Measurements from ENCODE around the gene PRRT1B. TPM values are rescaled to one million over a fixed set of nuclear protein-coding genes. Genes with fewer than 3 reads are reported as not detected.

Gene PRRT1B
- total and polyA plus RNA-seq, 9 of the 15 experiments (the other 6 are each of a cell fraction or from before 2014, with no cell fraction given) = not detected

DNA sequence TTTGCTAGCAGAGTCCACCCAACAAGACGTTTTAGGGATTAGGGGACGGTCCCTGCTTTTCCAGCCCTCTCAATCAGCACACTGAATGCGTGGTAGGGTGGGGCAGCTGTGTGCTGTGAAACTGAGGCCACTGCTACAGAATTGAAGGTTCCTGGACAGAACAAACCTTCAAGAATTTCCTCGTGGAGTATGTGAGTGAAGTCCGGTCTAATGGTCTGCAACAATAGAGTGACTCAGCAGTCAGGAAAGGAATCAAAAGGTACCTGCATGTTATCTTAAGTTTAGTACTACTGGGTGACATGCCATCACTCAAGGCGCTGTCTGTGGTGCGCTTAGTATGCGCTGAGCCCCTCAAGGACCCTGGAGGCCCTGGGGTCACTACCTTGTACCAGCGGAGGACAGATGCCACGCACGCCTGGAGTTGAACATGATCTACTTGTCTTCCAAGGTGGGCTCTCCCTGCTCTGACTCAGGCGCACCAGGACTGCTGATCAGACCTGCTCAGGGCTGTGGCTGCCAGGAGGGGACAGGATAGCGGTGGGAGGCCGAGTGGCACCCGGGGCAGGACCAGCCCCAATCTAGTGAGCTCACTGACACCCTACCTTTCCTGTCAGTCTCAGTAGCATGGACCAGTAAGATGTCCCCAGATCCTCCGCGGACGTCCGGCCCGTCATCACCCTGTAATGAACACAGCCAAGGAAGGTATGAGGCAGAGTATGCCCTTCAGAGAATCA is 50.5 kb downstream of the PRRT1B start:
- Histone ChIP-seq H3K27ac (ENCODE audit: extremely low read depth, low read depth, low read length) (peak overlapping the region; percentile 10; the same call in 1 of the 3 replicates), H3K9me3 (replicated peaks; ENCODE audit: control insufficient read depth, insufficient read depth, low read depth, low read length) (no peaks in the 10 kb centered on the region), H3K27me3 (ENCODE audit: control insufficient read depth in 2 of 2, insufficient read depth in 2 of 2, low read length in 2 of 2) (no peaks in the 10 kb centered on the region), H3K4me2 (ENCODE audit: insufficient read depth, low read length) (no peak overlapping the region), H3K9ac (ENCODE audit: insufficient read depth in 1 of 2, low read depth in 2 of 2, low read length in 2 of 2) (peak overlapping the region in 1 of 2 experiments; percentile 77; a peak in 2 of 4 replicates), H3K4me3 (no peak overlapping the region), H3K36me3 (ENCODE audit: control insufficient read depth, insufficient read depth, low read length) (peaks cover 33% of the 10 kb centered on the region; the same call in 2 of the 3 replicates), H3K79me2 (ENCODE audit: control insufficient read depth, insufficient read depth, low read length) (no peaks in the 10 kb centered on the region), H4K20me1 (replicated peaks; ENCODE audit: control insufficient read depth, insufficient read depth, low read length) (no peaks in the 10 kb centered on the region), H3K9me1 (ENCODE audit: control insufficient read depth, insufficient read depth, low read length) (no peaks in the 10 kb centered on the region), H2AFZ (ENCODE audit: low read depth, low read length) (no peak overlapping the region), H3K4me1 (replicated peaks in 1 of 2; ENCODE audit: control insufficient read depth in 2 of 2, insufficient read depth in 2 of 2, low read length in 2 of 2) (peaks cover 6 to 19% of the 10 kb centered on the region in 2 experiments; a peak in 4 of 5 replicates)
- intact Hi-C loops (cut with micrococcal nuclease) (no loop called here), in situ Hi-C loops (cut with MboI) (no loop called here)
- ATAC-seq (no peak; the same call in 2 of the 3 replicates), FAIRE-seq (no peak), DNase-seq (ENCODE audit: extremely low read depth in 1 of 4, low spot score in 3 of 4) (no peak)
- POLR2A ChIA-PET = no interaction called here
- WGBS (ENCODE audit: insufficient coverage, low coverage, missing lambda C conversion rate) = 76% methylated on average over 20 of the region's 20 CpGs
- BruUV-seq (replicated peaks) = no TSS peak
- CTCF ChIA-PET (ENCODE audit: low intra/inter-chr PET ratio) = interaction anchor here (0.7 kb wide), 1 partner anchor 151 kb away, joined by 3 read pairs; no protein-coding TSS in a partner anchor
- TF ChIP-seq SLC30A9 (CRISPR knock-in tag; IDR thresholded peaks at IDR 0.05) (no peak), NR2F6 (CRISPR knock-in tag; IDR thresholded peaks at IDR 0.05) (no peak), HCFC1 (IDR thresholded peaks at IDR 0.05; ENCODE audit: low read depth, low read length) (no peak), ZNF165 (CRISPR knock-in tag; IDR thresholded peaks at IDR 0.05; ENCODE audit: borderline replicate concordance) (no peak), MAZ (CRISPR knock-in tag; conservative IDR thresholded peaks at IDR 0.05 in 1 of 2, IDR thresholded peaks at IDR 0.05 in 1 of 2) (no peak), ZBTB8A (IDR thresholded peaks at IDR 0.05; ENCODE audit: partially characterized antibody) (no peak), ZNF316 (IDR thresholded peaks at IDR 0.05) (peak; percentile 40; the same call in 1 of the 2 replicates), JUNB (CRISPR knock-in tag; conservative IDR thresholded peaks at IDR 0.05) (no peak), ZNF551 (CRISPR knock-in tag; IDR thresholded peaks at IDR 0.05) (no peak), SNRNP70 (optimal IDR thresholded peaks at IDR 0.05; ENCODE audit: low read depth, low read length) (no peak), RB1 (IDR thresholded peaks at IDR 0.05; ENCODE audit: low read depth) (no peak), C11orf30 (IDR thresholded peaks at IDR 0.05; ENCODE audit: low read depth) (peak; percentile 46; the same call in 1 of the 2 replicates), ZBTB7A (IDR thresholded peaks at IDR 0.05; ENCODE audit: borderline replicate concordance, control insufficient read depth, low read depth, low read length) (no peak), ZNF408 (CRISPR knock-in tag; IDR thresholded peaks at IDR 0.05; ENCODE audit: low read depth) (no peak), PHB (CRISPR knock-in tag; IDR thresholded peaks at IDR 0.05) (no peak), ZKSCAN1 (IDR thresholded peaks at IDR 0.05; ENCODE audit: low read depth, low read length) (peak; percentile 57; the same call in 1 of the 2 replicates), GABPB1 (CRISPR knock-in tag; IDR thresholded peaks at IDR 0.05) (no peak), SIRT6 (IDR thresholded peaks at IDR 0.05; ENCODE audit: low read depth, low read length) (no peak), GTF2E2 (tag; IDR thresholded peaks at IDR 0.05) (no peak), SMAD3 (CRISPR knock-in tag; conservative IDR thresholded peaks at IDR 0.05) (no peak)
- TF ChIP-seq, protein P1, sequence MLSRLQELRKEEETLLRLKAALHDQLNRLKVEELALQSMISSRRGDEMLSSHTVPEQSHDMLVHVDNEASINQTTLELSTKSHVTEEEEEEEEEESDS (CRISPR knock-in tag; IDR thresholded peaks at IDR 0.05) = no peak
- TF ChIP-seq, protein P2, sequence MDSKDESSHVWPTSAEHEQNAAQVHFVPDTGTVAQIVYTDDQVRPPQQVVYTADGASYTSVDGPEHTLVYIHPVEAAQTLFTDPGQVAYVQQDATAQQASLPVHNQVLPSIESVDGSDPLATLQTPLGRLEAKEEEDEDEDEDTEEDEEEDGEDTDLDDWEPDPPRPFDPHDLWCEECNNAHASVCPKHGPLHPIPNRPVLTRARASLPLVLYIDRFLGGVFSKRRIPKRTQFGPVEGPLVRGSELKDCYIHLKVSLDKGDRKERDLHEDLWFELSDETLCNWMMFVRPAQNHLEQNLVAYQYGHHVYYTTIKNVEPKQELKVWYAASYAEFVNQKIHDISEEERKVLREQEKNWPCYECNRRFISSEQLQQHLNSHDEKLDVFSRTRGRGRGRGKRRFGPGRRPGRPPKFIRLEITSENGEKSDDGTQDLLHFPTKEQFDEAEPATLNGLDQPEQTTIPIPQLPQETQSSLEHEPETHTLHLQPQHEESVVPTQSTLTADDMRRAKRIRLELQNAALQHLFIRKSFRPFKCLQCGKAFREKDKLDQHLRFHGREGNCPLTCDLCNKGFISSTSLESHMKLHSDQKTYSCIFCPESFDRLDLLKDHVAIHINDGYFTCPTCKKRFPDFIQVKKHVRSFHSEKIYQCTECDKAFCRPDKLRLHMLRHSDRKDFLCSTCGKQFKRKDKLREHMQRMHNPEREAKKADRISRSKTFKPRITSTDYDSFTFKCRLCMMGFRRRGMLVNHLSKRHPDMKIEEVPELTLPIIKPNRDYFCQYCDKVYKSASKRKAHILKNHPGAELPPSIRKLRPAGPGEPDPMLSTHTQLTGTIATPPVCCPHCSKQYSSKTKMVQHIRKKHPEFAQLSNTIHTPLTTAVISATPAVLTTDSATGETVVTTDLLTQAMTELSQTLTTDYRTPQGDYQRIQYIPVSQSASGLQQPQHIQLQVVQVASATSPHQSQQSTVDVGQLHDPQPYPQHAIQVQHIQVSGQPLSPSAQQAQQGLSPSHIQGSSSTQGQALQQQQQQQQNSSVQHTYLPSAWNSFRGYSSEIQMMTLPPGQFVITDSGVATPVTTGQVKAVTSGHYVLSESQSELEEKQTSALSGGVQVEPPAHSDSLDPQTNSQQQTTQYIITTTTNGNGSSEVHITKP (IDR thresholded peaks at IDR 0.05; ENCODE audit: partially characterized antibody) = no peak
